Smooth muscle cell (in vitro differentiated cells): ENCODE data around the gene MGRN1. TPM values are rescaled to one million over a fixed set of nuclear protein-coding genes. Genes with fewer than 3 reads are reported as not detected.

Experiments
- DNase-seq: peaks from one replicate; lab custom pipeline; 2025; ENCODE audit not compliant: unreplicated experiment; lab: John Stamatoyannopoulos, UW
- H2AFZ ChIP-seq: fragments of 200-600 bp; sonication (generic); 2 replicates; pipeline ENCODE4 v1.6.0; 2016; ENCODE audit warnings: antibody characterized with exemption, low read depth, mild to moderate bottlenecking
- H3F3A ChIP-seq: fragments of 200-600 bp; sonication (generic); 2 replicates; pipeline ENCODE4 v1.6.0; 2017; ENCODE audit warnings: antibody characterized with exemption, low read depth
- H3K27ac ChIP-seq: fragments of 200-600 bp; sonication (generic); 2 replicates; pipeline ENCODE4 v1.5.1; 2016; ENCODE audit warnings: low read depth, mild to moderate bottlenecking
- H3K27me3 ChIP-seq: fragments of 200-600 bp; sonication (generic); 2 replicates; pipeline ENCODE4 v1.6.1; 2016; ENCODE audit warnings: low read depth, mild to moderate bottlenecking
- H3K36me3 ChIP-seq: fragments of 200-600 bp; sonication (generic); 2 replicates; pipeline ENCODE4 v1.5.1; 2016; ENCODE audit warnings: low read depth
- H3K4me1 ChIP-seq: fragments of 200-600 bp; sonication (generic); 2 replicates; pipeline ENCODE4 v1.5.1; 2016; ENCODE audit warnings: low read depth
- H3K4me2 ChIP-seq: fragments of 200-600 bp; sonication (generic); 2 replicates; pipeline ENCODE4 v1.6.0; 2016; ENCODE audit warnings: mild to moderate bottlenecking
- H3K4me3 ChIP-seq: fragments of 200-600 bp; sonication (generic); 2 replicates; pipeline ENCODE4 v1.5.1; 2016; ENCODE audit warnings: mild to moderate bottlenecking
- H3K79me2 ChIP-seq: fragments of 200-600 bp; sonication (generic); 2 replicates; pipeline ENCODE4 v1.6.0; 2016; ENCODE audit warnings: low read depth, mild to moderate bottlenecking
- H3K9ac ChIP-seq: fragments of 200-600 bp; sonication (generic); 2 replicates; pipeline ENCODE4 v1.6.0; 2016; ENCODE audit warnings: low read depth
- H3K9me3 ChIP-seq: fragments of 200-600 bp; sonication (generic); replicated peaks from 2 replicates; pipeline ENCODE4 v1.5.1; 2016; ENCODE audit warnings: low read depth
- H4K20me1 ChIP-seq: fragments of 200-600 bp; sonication (generic); 2 replicates; pipeline ENCODE4 v1.6.0; 2016; ENCODE audit warnings: low read depth
- WGBS: methylation state at CpG from one replicate; pipeline ENCODE4 v1.1.7; 2016; ENCODE audit warnings: low lambda C conversion rate; 5-methylcytosine and 5-hydroxymethylcytosine counted together
- polyA plus RNA-seq: library from polyadenylated mRNA; unstranded; fragments of >200 nt; fragmentation: Nextera tagmentation; extraction: Ambion mirVana; gene quantifications from 2 replicates; pipeline ENCODE4 v1.2.1, GENCODE V29; 2016
- total RNA-seq: library from RNA; depleted of rRNA; stranded (reverse); fragments of >200 nt; gene quantifications from 2 replicates; pipeline ENCODE4 v1.2.3, GENCODE V29; 2014
- TF ChIP-seq, protein P1 (sequence below): fragments of 200-600 bp; sonication (generic); IDR thresholded peaks from 2 replicates; pipeline ENCODE4 v1.5.1; 2017; ENCODE audit warnings: borderline replicate concordance, mild to moderate bottlenecking, antibody characterized with exemption; ENCODE audit not compliant: insufficient read depth, poor library complexity, severe bottlenecking

MGRN1 gene
- 16.4 and 22.0 TPM in 2 replicates for total RNA-seq
- 23.2 and 25.4 TPM in 2 replicates for polyA plus RNA-seq

GRCh38 chr16:4624015-4624826 lies at the start of gene MGRN1:
Gene MGRN1, plus strand, starts transcription at chr16:4624826. Its CDS starts 135 bp downstream, at chr16:4624961.
- Histone ChIP-seq H3K4me2 (peak within 1 kb of the TSS; percentile 87), H4K20me1 (peaks cover 36% of the 10 kb centered on the region), H3K27ac (peak within 1 kb of the TSS; percentile 81), H2AFZ (peak within 1 kb of the TSS; percentile 64), H3F3A (no peaks in the 10 kb centered on the region), H3K79me2 (peaks cover 45% of the 10 kb centered on the region), H3K9me3 (no peaks in the 10 kb centered on the region), H3K27me3 (no peaks in the 10 kb centered on the region), H3K9ac (peak within 1 kb of the TSS; percentile 97), H3K4me1 (peaks cover 6% of the 10 kb centered on the region), H3K4me3 (peak within 1 kb of the TSS; percentile 97), H3K36me3 (no peaks in the 10 kb centered on the region)
- 14% methylated on average over 40 of the region's 42 CpGs for WGBS
- TF ChIP-seq, protein P1, sequence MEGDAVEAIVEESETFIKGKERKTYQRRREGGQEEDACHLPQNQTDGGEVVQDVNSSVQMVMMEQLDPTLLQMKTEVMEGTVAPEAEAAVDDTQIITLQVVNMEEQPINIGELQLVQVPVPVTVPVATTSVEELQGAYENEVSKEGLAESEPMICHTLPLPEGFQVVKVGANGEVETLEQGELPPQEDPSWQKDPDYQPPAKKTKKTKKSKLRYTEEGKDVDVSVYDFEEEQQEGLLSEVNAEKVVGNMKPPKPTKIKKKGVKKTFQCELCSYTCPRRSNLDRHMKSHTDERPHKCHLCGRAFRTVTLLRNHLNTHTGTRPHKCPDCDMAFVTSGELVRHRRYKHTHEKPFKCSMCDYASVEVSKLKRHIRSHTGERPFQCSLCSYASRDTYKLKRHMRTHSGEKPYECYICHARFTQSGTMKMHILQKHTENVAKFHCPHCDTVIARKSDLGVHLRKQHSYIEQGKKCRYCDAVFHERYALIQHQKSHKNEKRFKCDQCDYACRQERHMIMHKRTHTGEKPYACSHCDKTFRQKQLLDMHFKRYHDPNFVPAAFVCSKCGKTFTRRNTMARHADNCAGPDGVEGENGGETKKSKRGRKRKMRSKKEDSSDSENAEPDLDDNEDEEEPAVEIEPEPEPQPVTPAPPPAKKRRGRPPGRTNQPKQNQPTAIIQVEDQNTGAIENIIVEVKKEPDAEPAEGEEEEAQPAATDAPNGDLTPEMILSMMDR = peak; percentile 96
- DNase-seq = peak; percentile 74

DNA sequence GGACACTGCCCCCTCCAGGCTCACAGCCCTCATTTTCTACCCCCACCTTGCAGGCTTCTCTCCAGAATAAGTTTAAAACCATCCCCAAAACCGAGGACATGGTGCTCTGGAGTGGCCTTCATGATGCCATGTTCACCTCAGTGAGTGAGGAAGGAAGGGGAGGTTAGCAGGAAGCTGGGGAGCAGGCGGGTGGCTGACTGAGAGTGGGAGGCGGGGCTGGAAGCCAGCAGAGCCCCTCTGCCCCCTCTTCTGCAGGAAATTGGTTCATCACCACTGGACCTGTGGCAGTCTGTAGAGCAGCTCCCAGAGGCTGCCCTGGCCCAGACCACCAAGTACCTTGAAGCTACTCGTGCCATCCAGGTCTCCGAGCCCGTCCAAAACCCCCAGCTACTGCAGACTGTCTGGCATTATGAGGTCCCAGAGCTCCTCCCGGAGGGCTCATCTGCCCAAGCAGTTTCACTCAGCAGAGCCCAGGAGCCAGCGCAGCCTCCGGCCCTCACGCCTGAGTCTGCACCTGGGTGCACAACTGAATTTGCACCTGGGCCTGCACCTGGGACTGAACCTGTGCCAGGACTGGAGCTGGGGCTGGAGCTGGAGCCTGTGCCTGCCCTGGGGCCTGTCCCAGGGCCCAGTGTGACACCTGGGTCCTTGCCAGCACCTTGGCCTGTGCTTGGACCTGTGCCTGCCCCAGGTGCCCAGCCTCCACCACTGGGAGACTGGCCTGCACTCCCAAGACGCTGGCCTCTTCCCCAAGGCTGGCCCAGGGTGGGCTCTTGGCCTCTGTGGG lies 49.5 kb upstream of the MGRN1 start:
- 92% methylated on average over 11 of the region's 11 CpGs for WGBS
- H3F3A ChIP-seq = no peaks in the 10 kb centered on the region
- no peak overlapping the region for H3K27ac ChIP-seq
- H3K4me2 ChIP-seq = no peak overlapping the region
- H3K4me1 ChIP-seq = no peaks in the 10 kb centered on the region
- H3K9me3 ChIP-seq = no peaks in the 10 kb centered on the region
- H3K79me2 ChIP-seq = no peaks in the 10 kb centered on the region
- no peaks in the 10 kb centered on the region for H4K20me1 ChIP-seq
- no peak overlapping the region for H3K9ac ChIP-seq
- TF ChIP-seq, protein P1 = no peak
- H3K4me3 ChIP-seq = no peak overlapping the region
- H3K36me3 ChIP-seq = no peaks in the 10 kb centered on the region
- H3K27me3 ChIP-seq = no peaks in the 10 kb centered on the region
- no peak for DNase-seq
- H2AFZ ChIP-seq = no peak overlapping the region

DNA sequence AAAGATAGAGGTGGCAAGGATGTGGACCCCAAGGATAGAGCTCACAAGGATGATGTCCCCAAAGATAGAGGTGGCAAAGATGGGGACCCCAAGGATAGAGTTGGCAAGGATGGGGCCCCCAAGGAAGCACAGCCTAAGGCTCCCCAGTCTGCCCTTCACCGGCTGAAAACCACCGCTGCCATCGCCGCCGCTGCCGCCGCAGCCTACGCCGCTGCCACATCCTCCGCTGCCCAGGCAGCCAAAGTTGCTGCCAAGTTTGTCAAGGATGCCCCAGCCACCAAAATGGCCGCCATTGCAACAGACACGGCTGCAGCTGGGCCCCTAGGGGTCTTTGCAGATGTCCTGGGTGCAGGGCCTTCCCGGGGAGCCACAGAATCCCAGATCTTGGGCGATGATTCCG lies 48.6 kb upstream of the MGRN1 start:
- DNase-seq = no peak
- no peaks in the 10 kb centered on the region for H3K79me2 ChIP-seq
- H2AFZ ChIP-seq = no peak overlapping the region
- no peaks in the 10 kb centered on the region for H3F3A ChIP-seq
- no peaks in the 10 kb centered on the region for H4K20me1 ChIP-seq
- H3K9me3 ChIP-seq = no peaks in the 10 kb centered on the region
- H3K36me3 ChIP-seq = no peaks in the 10 kb centered on the region
- H3K4me3 ChIP-seq = no peak overlapping the region
- TF ChIP-seq, protein P1 = no peak
- H3K4me2 ChIP-seq = no peak overlapping the region
- 98% methylated on average over 15 of the region's 15 CpGs for WGBS
- H3K4me1 ChIP-seq = no peaks in the 10 kb centered on the region
- no peak overlapping the region for H3K27ac ChIP-seq
- H3K9ac ChIP-seq = no peak overlapping the region
- no peaks in the 10 kb centered on the region for H3K27me3 ChIP-seq
